Activated T-cell treated with anti-CD3 and anti-CD28 coated beads for 1 hour (primary cell): Measurements from ENCODE around the gene PADI3.

Experiments
- DNase-seq: peaks from one replicate; pipeline ENCODE4 v3.0.0-alpha.2; 2020; ENCODE audit warnings: low read depth

The PADI3 gene, protein sequence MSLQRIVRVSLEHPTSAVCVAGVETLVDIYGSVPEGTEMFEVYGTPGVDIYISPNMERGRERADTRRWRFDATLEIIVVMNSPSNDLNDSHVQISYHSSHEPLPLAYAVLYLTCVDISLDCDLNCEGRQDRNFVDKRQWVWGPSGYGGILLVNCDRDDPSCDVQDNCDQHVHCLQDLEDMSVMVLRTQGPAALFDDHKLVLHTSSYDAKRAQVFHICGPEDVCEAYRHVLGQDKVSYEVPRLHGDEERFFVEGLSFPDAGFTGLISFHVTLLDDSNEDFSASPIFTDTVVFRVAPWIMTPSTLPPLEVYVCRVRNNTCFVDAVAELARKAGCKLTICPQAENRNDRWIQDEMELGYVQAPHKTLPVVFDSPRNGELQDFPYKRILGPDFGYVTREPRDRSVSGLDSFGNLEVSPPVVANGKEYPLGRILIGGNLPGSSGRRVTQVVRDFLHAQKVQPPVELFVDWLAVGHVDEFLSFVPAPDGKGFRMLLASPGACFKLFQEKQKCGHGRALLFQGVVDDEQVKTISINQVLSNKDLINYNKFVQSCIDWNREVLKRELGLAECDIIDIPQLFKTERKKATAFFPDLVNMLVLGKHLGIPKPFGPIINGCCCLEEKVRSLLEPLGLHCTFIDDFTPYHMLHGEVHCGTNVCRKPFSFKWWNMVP

DNA sequence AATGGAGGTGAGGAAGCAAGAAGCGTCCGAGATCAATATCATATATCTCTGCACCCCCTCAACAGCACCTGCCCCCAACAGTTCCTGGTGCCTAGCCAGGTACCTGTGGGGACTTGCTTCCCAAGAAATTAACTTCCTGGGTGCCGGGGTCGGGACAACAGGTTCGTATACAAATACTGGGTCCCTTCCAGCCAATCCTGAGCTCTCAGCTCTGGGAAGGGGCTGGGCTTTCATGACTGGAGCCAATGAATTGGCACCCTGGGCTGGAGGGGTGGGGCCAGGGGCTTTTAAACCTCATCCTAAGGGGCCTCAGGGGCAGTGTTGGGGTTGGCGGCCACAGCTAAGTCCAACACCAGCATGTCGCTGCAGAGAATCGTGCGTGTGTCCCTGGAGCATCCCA, at the start of gene PADI3:
PADI3 (plus strand) TSS at position 318 of the 400 bp plus-strand sequence; CDS start at position 358, 40 bp downstream.
- no peak for DNase-seq

DNA sequence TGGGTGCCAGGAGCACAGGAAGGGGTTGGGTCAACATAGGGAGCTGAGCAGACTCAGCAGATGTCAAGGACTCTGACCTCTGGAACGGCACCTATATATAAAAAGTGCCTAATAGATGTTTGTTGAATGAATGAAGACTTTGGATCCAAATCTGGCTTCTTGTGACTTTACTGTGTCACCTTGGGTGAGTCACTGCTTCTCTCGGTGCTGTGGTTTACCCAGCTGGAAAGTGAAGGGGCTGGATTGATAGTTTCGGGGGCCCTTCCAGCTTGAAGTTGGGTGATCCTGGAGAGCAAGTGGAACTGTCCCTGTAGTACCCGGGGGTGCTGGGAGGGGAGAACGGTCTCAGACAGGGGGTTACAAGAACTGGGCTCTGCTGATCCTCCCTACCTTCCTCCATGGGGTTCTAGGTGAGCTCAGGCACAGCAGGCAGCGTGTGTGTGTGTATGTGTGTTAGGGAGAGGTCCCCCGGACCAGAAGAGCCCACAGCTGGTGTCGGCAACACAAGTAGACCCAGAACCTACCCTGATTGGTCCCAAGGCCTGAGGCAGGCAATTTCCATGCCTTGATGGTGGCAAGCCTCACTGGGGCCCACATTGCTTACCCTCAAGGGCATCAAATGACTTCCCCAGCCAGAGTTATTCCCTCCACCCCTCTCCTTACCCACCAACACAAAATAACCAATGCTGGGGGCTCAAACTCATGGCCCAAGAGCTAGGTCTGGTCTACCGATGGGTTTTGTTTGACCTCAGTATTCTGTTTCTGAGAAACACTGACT, 49.4 kb upstream of the PADI3 start:
- no peak for DNase-seq

DNA sequence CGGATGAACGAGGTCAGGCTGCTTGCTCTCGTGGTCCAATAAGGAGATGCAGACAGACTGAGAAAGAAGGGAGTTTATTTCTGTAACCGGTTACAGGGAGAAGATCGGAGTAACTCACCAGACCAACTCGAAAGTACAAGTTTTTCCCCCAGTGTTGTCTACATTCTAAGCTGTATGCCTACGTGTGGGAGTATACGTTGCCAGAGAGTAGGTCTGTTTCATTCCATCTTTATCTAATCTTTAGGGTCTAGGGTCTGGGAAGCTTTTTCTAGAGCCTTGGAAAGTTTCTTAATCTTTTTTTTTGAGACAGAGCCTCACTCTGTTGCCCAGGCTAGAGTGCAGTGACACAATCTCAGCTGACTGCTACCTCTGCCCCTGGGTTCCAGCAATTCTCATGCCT, 48.7 kb upstream of the PADI3 start:
- DNase-seq = no peak

DNA sequence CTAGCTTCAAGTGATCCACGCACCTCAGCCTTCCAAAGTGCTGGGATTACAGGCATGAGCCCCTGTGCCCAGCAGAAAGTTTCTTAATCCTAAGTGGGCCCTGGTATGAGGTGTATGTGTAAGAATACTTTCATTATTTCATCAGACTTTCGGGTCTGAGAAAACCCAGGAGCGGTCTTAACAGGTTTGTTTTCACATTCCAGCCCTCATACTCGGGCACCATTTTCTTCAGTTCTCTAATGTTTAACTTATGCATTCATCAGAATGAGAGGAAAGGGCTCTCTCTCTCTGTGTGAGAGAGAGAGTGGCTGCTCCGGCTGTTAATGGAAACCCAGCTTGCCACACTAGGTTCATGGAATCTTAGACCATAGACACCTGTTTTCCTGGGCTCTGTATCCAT, 48.1 kb upstream of the PADI3 start:
- DNase-seq = no peak

DNA sequence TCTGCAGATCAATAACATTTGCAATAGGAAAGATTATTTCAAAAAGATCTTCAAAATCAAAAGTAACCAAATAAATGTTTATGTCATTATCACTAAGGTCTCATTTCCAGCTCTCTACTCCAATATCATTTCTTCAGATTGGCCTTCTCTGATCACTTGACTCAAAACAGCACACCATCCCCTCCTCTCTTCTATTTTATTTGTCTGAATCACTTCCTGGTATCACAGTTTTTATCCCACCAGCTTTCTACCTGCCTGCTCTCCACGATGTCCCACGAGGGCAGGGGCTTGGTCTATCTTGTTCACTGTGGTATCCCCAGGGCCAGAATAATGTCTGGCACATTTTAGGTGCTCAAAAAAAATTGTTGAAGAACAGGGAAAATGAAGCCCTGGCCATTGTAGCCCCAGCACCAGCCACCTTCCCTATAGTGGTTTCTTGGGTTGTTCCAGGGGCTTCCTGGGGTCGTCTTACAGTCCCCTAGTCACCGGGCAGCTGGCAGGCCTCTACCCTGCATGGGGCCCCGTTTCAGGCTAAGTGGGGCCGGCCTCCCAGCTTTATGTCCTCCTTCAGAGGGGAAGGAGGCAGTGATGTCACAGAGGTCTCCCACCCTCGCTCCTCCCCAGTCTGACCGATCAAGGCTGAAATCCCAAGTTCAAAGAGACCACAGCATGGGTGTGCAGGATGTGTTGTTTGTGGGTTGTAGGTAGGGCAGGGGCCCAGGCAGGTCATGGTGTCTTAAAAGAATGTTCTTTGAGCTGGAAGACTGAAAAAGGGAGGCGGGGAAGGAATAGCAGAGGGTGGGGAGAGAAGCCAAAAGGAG, 47.5 kb upstream of the PADI3 start:
- DNase-seq = no peak

DNA sequence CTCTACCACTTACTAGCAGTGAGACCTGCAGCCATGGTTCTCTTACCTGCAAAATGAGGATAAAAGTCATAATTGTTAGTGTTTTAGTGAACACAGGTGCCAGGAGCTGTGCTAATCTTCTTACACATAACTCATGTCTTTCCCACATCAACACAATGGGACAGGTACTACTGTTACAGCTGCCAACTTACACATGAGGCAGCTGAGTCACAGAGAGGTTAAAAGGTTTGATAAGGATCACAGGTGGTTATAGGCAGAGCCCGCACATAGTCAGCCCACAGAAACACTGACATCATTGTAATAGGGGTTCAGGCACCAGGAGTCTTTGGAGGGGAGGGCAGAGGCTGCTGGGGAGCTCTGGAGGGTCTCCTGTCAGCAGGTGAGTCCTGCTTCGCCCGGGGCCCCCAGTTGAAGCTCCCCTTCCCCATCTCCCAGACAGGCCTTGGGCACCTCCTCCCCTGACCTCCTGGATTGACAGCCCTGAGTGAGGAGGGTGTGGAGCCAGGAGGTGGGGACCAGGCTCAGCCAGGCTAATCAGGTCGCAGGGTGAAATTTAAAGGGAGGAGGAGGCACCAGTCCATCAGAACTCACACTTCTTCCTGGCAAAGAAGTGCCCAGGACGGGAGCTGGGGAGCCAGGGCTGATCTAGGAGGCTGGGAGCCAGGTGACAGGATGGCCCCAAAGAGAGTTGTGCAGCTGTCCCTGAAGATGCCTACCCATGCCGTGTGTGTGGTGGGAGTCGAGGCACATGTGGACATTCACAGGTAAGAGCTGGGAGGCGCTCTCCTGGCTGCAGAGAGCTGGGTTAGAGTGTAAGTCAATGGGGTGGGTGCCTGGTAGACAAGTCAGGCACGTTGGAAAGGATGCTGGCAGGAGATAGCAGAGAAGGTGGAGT, 44.1 kb upstream of the PADI3 start, which contains the start of gene PADI1:
PADI1 (plus strand) TSS at position 583 of the 895 bp plus-strand sequence; CDS start at position 673, 90 bp downstream.
- DNase-seq = no peak

DNA sequence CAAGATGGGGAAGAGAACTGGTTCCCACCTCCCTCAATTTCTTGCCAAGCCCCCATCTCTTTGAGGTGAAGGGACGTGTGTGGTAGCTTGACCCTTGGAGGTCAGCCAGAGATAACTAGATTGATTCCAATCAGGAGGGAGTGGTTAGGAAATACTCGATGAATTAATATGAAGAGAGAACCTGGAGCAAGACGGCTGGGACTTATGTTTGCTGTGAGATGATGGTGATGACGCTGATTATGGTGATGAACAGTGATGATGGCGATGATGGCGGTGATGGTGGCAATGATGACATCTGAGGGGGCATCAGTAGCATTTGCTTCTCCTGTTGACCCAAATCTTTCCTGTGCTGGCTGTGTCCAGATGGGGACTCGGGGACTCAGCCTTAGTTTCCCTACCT, 43.2 kb upstream of the PADI3 start:
- no peak for DNase-seq

DNA sequence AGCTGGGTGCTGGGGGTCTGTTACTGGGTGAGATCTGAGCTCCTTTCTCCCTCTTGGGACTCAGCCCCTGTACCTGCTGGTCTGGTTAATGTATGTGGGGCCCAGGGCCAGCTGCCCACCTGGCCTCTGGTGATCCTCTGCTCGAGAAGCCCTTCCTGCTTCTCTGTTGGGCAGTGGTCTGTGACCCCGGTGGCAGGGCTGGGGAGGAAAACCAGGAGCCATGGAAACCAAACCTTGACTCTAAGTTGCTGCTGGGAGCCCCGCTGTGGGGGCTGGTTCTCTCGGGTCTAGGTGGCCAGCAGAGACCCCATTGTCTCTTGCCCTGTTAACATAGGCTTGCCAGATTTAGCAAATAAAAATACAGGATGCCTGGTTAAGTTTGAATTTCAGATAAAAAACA, 42.7 kb upstream of the PADI3 start:
- DNase-seq = no peak

DNA sequence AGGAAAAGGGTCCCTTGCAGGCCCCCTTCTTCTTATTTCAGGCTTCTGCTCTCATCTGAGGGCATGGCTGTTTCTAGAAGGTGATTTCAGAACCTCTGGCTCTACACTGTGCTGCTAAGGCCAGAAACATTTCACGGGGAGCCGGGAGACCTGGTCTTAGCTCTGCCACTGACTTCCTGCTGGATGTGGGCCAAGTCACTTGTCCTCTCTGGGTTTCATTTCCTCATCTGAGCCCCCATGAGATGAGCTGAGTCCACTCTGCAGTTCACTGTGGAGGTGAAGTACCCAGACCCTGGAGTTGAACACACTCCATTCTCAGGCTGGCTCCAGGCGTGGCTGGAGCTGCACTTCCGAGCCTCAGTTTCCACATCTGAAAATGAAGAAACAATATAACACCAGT, 41.9 kb upstream of the PADI3 start:
- DNase-seq = no peak

DNA sequence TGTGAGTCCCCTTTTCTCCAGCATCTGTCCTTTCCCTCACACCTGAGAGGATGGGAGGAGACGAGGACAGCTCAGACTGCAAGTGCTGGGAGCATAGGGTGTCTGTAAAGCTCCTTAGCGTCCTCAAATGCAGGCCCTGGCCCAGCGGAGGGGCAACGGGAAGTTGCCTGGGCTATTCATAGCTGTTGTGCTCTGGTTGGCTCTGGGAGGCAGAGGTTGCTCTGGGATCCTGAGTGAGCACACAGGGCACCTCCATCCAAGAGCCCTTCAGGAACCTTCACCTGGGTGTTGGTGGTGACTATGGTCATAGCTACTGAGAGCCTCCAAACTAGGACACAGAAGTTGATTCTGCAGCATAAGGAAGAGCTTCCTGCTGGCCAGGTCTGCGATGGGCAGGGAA, 41.4 kb upstream of the PADI3 start:
- DNase-seq = no peak

DNA sequence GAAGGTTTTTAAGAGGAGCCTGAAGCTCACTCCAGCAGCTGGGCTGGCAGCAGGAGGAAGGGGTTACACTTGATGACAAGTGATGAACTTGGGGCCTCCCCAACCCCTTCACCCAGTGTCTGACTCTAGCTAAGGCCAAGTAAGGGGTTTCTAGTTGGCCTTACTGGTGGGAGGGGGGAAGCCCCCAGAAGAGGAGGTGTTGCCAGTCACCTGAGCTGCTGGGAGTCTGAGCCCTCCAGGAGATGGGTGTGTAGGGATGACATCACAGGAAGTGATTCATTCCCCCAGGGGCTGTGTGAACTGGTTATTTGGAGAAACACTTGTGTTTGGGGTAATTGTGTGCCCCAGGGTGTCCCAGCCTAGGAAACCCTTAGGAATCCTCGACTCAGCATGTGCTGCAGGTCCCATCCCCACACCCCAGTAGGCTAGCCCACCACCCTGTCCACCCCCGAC, 40.9 kb upstream of the PADI3 start:
- DNase-seq = peak; percentile 7

DNA sequence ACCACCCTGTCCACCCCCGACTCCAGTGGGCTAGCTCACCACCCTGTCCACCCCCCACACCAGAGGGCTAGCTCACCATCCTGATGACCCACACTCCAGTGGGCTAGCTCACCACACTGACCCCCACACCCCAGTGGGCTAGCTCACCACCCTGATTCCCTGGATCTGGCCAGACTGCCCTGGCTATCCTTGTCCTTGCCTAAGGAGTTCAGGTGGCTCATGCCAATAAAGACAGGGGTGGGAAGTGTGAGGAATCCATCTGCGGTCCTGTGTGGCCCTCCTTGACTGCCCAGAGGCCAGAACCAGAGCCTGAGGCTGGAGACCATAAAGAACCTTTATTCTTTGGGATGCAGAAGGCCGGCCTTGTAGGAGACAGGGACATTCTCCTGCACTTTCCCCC, 40.4 kb upstream of the PADI3 start:
- no peak for DNase-seq

DNA sequence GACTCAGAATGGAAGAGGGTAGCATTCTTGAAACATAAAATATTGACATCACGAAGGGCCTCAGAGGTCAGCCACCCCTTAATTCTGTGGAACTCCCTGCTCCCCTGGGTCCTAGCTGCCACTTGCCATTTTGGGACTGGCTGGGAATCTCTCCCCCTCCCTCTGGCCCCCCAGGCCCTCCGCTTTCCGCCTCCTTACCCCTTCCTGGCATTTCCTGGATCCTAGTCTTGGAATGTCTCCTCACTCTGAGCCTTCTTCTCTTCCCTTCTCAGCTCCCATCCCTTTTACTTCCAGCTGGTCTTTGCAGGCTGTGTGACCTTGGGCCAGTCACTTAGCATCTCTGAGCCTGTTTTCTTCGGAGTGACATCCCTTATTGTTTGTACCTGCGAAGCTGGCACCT, 39.5 kb upstream of the PADI3 start:
- DNase-seq = no peak

DNA sequence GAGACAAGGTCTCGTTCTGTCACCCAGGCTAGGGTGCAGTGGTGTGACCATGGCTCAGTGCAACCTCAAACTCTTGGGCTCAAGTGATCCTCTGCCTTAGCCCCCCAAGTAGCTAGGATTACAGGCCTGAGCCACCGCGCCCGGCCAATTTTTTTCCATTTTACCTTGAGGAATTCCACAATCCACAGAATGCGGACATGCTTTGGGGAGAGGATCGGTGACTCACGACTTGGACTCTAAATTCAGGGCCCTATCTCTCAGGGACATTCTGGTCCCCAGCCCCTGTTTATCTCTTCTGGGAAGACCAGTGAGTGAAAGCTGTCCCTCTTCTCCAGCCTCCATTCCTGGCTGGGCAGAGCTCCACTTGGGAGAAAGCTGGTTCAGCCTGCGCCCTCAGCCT, 38.7 kb upstream of the PADI3 start:
- DNase-seq = no peak

DNA sequence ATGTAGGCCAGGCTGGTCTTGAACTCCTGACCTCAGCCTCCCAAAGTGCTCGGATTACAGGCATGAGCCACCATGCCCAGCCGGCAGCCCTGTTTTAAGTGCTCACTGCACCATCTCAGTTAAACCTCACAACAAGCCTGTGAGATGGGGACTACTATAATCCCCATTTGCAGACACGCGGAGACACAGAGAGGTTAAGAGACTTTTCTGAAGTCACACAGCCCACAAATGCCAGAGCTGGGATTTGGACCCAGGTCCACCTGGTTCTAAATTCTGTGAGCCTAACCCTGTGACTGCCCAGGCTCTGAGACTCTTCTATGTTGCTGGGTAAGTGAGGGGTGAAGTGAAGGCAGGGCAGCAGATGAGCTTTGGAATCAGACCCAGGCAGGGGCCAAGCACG, 37.5 kb upstream of the PADI3 start:
- no peak for DNase-seq

DNA sequence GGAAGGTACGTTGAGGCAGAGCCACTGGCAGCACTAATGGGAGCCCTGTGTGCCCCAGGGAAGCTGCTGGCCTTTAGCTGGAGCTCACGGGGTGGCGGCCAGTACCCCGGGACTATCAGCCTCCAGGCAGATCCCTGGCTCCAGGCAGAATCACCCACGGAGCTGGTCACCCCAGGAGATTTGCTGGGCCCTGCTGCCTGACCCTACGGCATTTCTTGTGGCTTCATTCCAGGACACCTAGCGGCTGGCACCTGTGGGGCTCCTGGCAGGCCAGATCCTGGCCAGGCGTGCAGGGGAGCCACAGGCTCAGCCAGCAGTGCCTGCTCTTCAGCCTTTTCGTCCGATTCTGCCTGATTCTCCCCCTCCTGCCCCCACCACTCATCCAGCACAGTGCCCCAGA, 36.9 kb upstream of the PADI3 start:
- no peak for DNase-seq

DNA sequence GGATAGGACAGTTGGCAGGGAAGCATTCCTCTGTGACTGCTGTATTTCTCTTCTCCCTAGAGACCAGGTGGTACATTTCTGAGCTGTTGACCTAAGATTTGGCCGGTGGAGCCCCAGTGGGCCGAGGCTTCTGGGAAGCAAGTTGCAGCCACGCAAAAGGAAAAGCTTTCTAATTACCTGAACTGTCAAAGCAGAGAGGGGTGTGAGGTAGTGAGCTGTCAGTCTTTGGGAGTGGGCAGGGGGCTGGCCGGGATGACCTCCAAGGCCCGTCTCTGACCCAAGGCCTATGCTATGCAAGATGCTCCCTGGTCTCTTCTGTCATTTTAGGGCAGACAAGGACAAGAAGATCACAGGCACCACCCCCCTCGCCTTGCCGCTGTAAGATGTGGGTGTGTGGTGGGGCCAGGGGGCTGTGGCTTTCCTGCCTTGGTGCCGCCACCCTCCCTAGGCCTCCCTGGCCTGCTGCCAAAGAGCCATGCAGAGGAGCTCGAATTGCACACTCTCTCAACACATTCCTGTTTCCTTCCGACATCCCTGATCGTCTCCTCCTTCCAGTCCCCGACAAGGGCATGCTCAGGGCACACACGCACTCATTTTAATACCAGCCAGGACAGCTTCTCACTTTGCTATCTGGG, 36.3 kb upstream of the PADI3 start:
- peak; percentile 57 for DNase-seq

DNA sequence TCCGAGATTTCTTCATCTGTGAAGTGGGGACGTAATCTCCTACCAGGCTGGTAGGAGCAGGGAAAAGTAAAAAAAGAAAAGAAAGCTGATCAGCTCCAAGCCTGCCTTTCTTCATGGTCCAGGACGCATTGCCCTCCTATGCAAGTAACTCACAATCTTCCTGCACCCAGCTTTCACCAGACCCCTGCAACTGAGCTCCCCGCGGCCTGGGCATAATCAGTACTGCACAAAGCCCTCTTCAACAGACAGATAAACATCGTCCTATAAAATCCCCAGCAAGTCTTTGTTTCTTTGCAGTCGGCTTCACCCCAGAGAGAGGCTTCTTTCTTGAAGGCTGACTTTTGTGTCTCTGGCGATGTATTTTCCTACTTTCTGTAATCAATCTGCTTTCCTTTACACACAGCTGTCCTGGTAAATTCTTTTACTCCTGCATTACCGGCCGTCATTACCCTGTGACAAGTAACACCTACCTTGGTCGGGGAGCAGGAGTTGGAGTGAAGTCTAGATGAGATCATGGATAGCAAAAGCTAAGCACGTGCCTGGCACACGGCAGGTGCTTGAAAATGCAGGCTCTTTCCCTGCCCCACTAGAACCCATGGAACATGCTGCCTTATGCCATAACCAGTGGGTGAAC, 35.6 kb upstream of the PADI3 start:
- DNase-seq = no peak

DNA sequence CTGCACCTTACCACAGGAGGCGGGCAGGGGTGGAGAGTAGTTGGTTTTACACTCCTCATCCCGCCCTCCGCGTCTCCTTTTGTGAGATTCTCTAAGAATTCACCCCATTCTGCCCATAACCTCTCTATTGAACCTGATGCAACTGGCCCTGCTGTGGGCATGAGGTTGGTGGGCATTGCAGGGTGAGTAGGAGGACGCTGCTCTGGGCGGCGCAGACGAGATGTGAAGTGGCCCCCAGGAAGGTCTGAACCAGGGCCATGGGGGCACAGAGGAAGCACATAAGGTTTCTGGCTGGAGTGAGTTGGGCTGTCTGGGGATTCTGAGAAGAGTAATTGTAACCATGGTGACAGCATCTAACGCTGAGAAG, 35.1 kb upstream of the PADI3 start:
- DNase-seq = no peak
